ENCODE measurements around the gene TTLL10.

- TF ChIP-seq CTCF (conservative IDR thresholded peaks at IDR 0.05; ENCODE audit: low read depth in 2 of 2) (no peak), REST (IDR thresholded peaks at IDR 0.05; ENCODE audit: unreplicated experiment) (no peak), EZH2 (IDR thresholded peaks at IDR 0.05; ENCODE audit: low read depth, unreplicated experiment) (no peak), ETS1 (IDR thresholded peaks at IDR 0.05) (no peak), POLR2AphosphoS5 (IDR thresholded peaks at IDR 0.05; ENCODE audit: low read depth) (no peak), EZH2phosphoT487 (IDR thresholded peaks at IDR 0.05; ENCODE audit: unreplicated experiment) (no peak), ZNF331 (CRISPR knock-in tag; IDR thresholded peaks at IDR 0.05; ENCODE audit: low read depth) (no peak), ZNF462 (CRISPR knock-in tag; IDR thresholded peaks at IDR 0.05) (no peak), CREB1 (CRISPR knock-in tag; IDR thresholded peaks at IDR 0.05; ENCODE audit: low read depth) (no peak), NANOG (IDR thresholded peaks at IDR 0.05; ENCODE audit: borderline replicate concordance) (no peak)
These were observed 5.8 kb downstream of the TTLL10 start for GRCh38 chr1:1179346-1179982.

All from GM23338 (cell line).